Lung (tissue), 16 donors: ENCODE measurements around the gene LY6G6D. TPM values are rescaled to one million over a fixed set of nuclear protein-coding genes. Genes with fewer than 3 reads are reported as not detected.

Experiments used
- ATAC-seq: fragments of 200-7000 bp; cut with Tn5 transposase; one replicate; pipeline ENCODE4 v1.9.1; 2020; ENCODE audit warnings: moderate number of reproducible peaks; ENCODE audit not compliant: insufficient read depth, low FRiP score
- DNase-seq, 3 donors: peaks; one replicate each; pipeline ENCODE4 v3.0.0-alpha.2; 2013 to 2017
- H3K27ac ChIP-seq, 2 donors: one replicate each; pipeline ENCODE4 v1.5.1; 2013; ENCODE audit warnings: mild to moderate bottlenecking in 2 of 2, moderate library complexity in 2 of 2, control low read depth in 1 of 2, inconsistent platforms in 1 of 2, low read depth in 1 of 2, low read length in 1 of 2
- H3K27me3 ChIP-seq, 3 donors: one replicate each; pipeline ENCODE4 v1.5.1; 2013; ENCODE audit warnings: low read length in 2 of 3; ENCODE audit not compliant: control insufficient read depth in 3 of 3, insufficient read depth in 3 of 3
- H3K36me3 ChIP-seq, 4 donors: one replicate each; pipeline ENCODE4 v1.5.1; 2013; ENCODE audit warnings: low read length in 4 of 4, mild to moderate bottlenecking in 1 of 4, moderate library complexity in 1 of 4; ENCODE audit not compliant: control insufficient read depth in 4 of 4, insufficient read depth in 4 of 4
- H3K4me1 ChIP-seq, 5 donors: one replicate each; pipeline ENCODE4 v1.5.1; 2013; ENCODE audit warnings: low read length in 5 of 5, mild to moderate bottlenecking in 2 of 5, moderate library complexity in 1 of 5; ENCODE audit not compliant: control insufficient read depth in 5 of 5, insufficient read depth in 5 of 5
- H3K4me3 ChIP-seq: one replicate; pipeline ENCODE4 v1.5.1; 2013; ENCODE audit warnings: mild to moderate bottlenecking, control low read depth, moderate library complexity
- H3K9ac ChIP-seq, 2 donors: one replicate each; pipeline ENCODE4 v1.5.1; 2013; ENCODE audit warnings: low read length in 2 of 2, control low read depth in 1 of 2; ENCODE audit not compliant: insufficient read depth in 1 of 2
- H3K9me3 ChIP-seq, 4 donors: one replicate each; pipeline ENCODE4 v1.5.1; 2013; ENCODE audit warnings: low read length in 3 of 4, mild to moderate bottlenecking in 1 of 4, moderate library complexity in 1 of 4; ENCODE audit not compliant: control insufficient read depth in 4 of 4, insufficient read depth in 3 of 4
- WGBS, 2 donors: extraction: QIAGEN DNeasy Blood & Tissue Kit; methylation state at CpG; one replicate each; pipeline ENCODE4 v1.1.7; 2013; 5-methylcytosine and 5-hydroxymethylcytosine counted together
- long read RNA-seq, 5 donors: transcript quantifications; one replicate each; lab custom pipeline, GENCODE V29; 2026
- polyA plus RNA-seq, 2 donors: library from polyadenylated mRNA; stranded (reverse); fragments of 200-250 nt; gene quantifications; one replicate each; pipeline ENCODE4 v1.2.1, GENCODE V29; 2013
- total RNA-seq, 2 donors: library from RNA; depleted of rRNA in 1 of 2; stranded (reverse); fragments of >200 nt in 1 of 2; gene quantifications; one replicate each; pipeline ENCODE4 v1.2.1, GENCODE V29; 2014 to 2021
- TF ChIP-seq, protein P1 (sequence below): IDR thresholded peaks from 2 replicates; pipeline ENCODE4 v1.5.1; 2012; ENCODE audit warnings: mild to moderate bottlenecking; ENCODE audit errors: control extremely low read depth, extremely low read depth
- donor health status: control.
- donor health status: control.
- donor health status: Bipolar disorder and iron deficiency.
- donor health status: healthy.
- donor health status: DM: yes; HTN: yes; CAD: no.

The LY6G6D gene, protein sequence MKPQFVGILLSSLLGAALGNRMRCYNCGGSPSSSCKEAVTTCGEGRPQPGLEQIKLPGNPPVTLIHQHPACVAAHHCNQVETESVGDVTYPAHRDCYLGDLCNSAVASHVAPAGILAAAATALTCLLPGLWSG
- total RNA-seq (not detected), polyA plus RNA-seq (not detected)
- long read RNA-seq, donor 1, result 0 reads
- long read RNA-seq, donor 2, result 0 reads
- long read RNA-seq, donor 3, result 0 reads
- long read RNA-seq, donor 4, result 0 reads
- long read RNA-seq, donor 5, result 0 reads

GRCh38 chr6:31715022-31715958 lies at the start of gene LY6G6D:
LY6G6D (plus strand) TSS chr6:31715348; CDS start chr6:31715356, 8 bp downstream.
- TF ChIP-seq, protein P1, sequence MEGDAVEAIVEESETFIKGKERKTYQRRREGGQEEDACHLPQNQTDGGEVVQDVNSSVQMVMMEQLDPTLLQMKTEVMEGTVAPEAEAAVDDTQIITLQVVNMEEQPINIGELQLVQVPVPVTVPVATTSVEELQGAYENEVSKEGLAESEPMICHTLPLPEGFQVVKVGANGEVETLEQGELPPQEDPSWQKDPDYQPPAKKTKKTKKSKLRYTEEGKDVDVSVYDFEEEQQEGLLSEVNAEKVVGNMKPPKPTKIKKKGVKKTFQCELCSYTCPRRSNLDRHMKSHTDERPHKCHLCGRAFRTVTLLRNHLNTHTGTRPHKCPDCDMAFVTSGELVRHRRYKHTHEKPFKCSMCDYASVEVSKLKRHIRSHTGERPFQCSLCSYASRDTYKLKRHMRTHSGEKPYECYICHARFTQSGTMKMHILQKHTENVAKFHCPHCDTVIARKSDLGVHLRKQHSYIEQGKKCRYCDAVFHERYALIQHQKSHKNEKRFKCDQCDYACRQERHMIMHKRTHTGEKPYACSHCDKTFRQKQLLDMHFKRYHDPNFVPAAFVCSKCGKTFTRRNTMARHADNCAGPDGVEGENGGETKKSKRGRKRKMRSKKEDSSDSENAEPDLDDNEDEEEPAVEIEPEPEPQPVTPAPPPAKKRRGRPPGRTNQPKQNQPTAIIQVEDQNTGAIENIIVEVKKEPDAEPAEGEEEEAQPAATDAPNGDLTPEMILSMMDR, result no peak
- DNase-seq, result peak in 2 of 3 donors; percentile 32 to 35

GRCh38 chr6:31665501-31666336 lies 49.4 kb upstream of the LY6G6D start, which contains the start of gene CSNK2B:
CSNK2B (plus strand) TSS chr6:31666080; CDS start chr6:31666832, 752 bp downstream.
- DNase-seq (peak; percentile 98 to 99 (median 99)), ATAC-seq (peak; percentile 93)
- Histone ChIP-seq H3K27ac (peak within 1 kb of the TSS; percentile 89 to 96), H3K9me3 (no peaks in the 10 kb centered on the region), H3K9ac (peak within 1 kb of the TSS; percentile 81 to 93), H3K4me1 (peaks cover 3 to 34% (median 11%) of the 10 kb centered on the region in 5 donors), H3K27me3 (no peaks in the 10 kb centered on the region), H3K4me3 (peak within 1 kb of the TSS; percentile 84), H3K36me3 (peaks cover 11 to 44% (median 31%) of the 10 kb centered on the region in 4 donors)
- TF ChIP-seq, protein P1, result no peak
- WGBS, 2 donors, result 0% methylated on average over 63 of the region's 63 CpGs

More at GRCh38 chr6:31715022-31715958, at the start of gene LY6G6D:
- 80 to 83% methylated on average over 16 of the region's 16 CpGs for WGBS, 2 donors
- Histone ChIP-seq H3K9ac (no peak within 1 kb of the TSS), H3K27me3 (no peaks in the 10 kb centered on the region), H3K9me3 (no peaks in the 10 kb centered on the region), H3K27ac (no peak within 1 kb of the TSS), H3K36me3 (no peaks in the 10 kb centered on the region), H3K4me3 (no peak within 1 kb of the TSS), H3K4me1 (peaks cover 0 to 29% (median 8%) of the 10 kb centered on the region in 5 donors)
- no peak for ATAC-seq

GRCh38 chr6:31666337-31666965 lies 48.7 kb upstream of the LY6G6D start:
- H3K4me1 ChIP-seq, result peaks cover 3 to 27% (median 9%) of the 10 kb centered on the region in 5 donors
- no peaks in the 10 kb centered on the region for H3K9me3 ChIP-seq
- DNase-seq (no peak), ATAC-seq (no peak)
- peak overlapping the region; percentile 56 to 90 for H3K27ac ChIP-seq
- H3K27me3 ChIP-seq, result no peaks in the 10 kb centered on the region
- TF ChIP-seq, protein P1, result no peak
- WGBS, 2 donors, result 4 to 6% methylated on average over 15 of the region's 15 CpGs
- H3K4me3 ChIP-seq, result peak overlapping the region; percentile 77
- peak overlapping the region; percentile 65 to 67 for H3K9ac ChIP-seq
- peaks cover 11 to 51% (median 37%) of the 10 kb centered on the region in 4 donors for H3K36me3 ChIP-seq
